Hepatocyte (in vitro differentiated cells): ENCODE data around the gene EIF3CL.
"Not testable (repeated sequence)": the region's sequence is repeated elsewhere in the genome, so short reads cannot be mapped to it uniquely, and the experiment has no call there.

Source experiments
- CTCF ChIP-seq: fragments of 200-600 bp; sonication (generic); IDR thresholded peaks from 2 replicates; pipeline ENCODE4 v1.5.1; 2016; ENCODE audit warnings: antibody characterized with exemption, mild to moderate bottlenecking; ENCODE audit not compliant: poor library complexity
- EZH2 ChIP-seq: fragments of 200-600 bp; sonication (generic); IDR thresholded peaks from 2 replicates; pipeline ENCODE4 v1.6.1; 2016; ENCODE audit warnings: antibody characterized with exemption, mild to moderate bottlenecking, borderline replicate concordance
- EZH2phosphoT487 ChIP-seq: fragments of 200-600 bp; sonication (generic); IDR thresholded peaks from one replicate; pipeline ENCODE4 v1.6.1; 2018; ENCODE audit warnings: antibody characterized with exemption, mild to moderate bottlenecking, low read depth, moderate library complexity; ENCODE audit not compliant: unreplicated experiment, severe bottlenecking

- TF ChIP-seq CTCF, EZH2, EZH2phosphoT487: not testable (repeated sequence)
Measured at GRCh38 chr16:28363408-28363807, 40.2 kb downstream of the EIF3CL start, which contains the start of gene NPIPB6.
